AG04450 (cell line): ENCODE results near the gene EFTUD2. TPM values are rescaled to one million over a fixed set of nuclear protein-coding genes. Genes with fewer than 3 reads are reported as not detected.
"Not testable (repeated sequence)": the region's sequence is repeated elsewhere in the genome, so short reads cannot be mapped to it uniquely, and the experiment has no call there.

Source experiments
- CTCF ChIA-PET: fragments of 300-600, 350-600 bp; formaldehyde crosslinking; extraction: SDS; loops from one replicate; lab custom pipeline; 2022; ENCODE audit warnings: antibody characterized with exemption, inconsistent platforms; lab: Charles Lee
- POLR2A ChIA-PET: fragments of 350-600 bp; formaldehyde crosslinking; extraction: SDS; loops from one replicate; lab custom pipeline; 2021; ENCODE audit warnings: antibody characterized with exemption, inconsistent platforms; lab: Yijun Ruan, JAX
- DNase-seq: peaks from one replicate; pipeline ENCODE4 v3.0.0-alpha.2; 2011; ENCODE audit warnings: low read depth, low spot score
- H3K27ac ChIP-seq: one replicate; pipeline ENCODE4 v1.5.1; 2012; ENCODE audit warnings: low read depth, low read length, control low read depth
- H3K27me3 ChIP-seq: one replicate; pipeline ENCODE4 v1.6.0; 2012; ENCODE audit warnings: low read length; ENCODE audit not compliant: control insufficient read depth, insufficient read depth
- H3K4me3 ChIP-seq: 2 replicates; pipeline ENCODE4 v1.5.1; 2011; ENCODE audit warnings: mild to moderate bottlenecking, low read depth, low read length, control low read depth
- H3K9me3 ChIP-seq: 2 replicates; pipeline ENCODE4 v1.5.1; 2012; ENCODE audit warnings: low read length; ENCODE audit not compliant: control insufficient read depth, insufficient read depth
- CTCF ChIP-seq: IDR thresholded peaks from 2 replicates; pipeline ENCODE4 v1.5.1; 2011; ENCODE audit warnings: low read depth, low read length, control low read depth, inconsistent platforms
- polyA plus RNA-seq: library from polyadenylated mRNA; depleted of rRNA; stranded (reverse); fragments of >200 nt; gene quantifications from 2 replicates; pipeline ENCODE4 v1.2.3, GENCODE V29; 2011

The EFTUD2 gene
- polyA plus RNA-seq, 1 experiment, result 147 TPM

- Histone ChIP-seq H3K4me3 (no peak overlapping the region), H3K27ac (no peak overlapping the region), H3K27me3 (no peaks in the 10 kb centered on the region), H3K9me3 (no peaks in the 10 kb centered on the region)
- ChIA-PET CTCF (interaction anchor here (0.6 to 1.2 kb wide), 2 partner anchors 19 to 33 kb away, joined by 3 to 4 read pairs; no protein-coding TSS in a partner anchor), POLR2A (interaction anchor here (0.9 kb wide), 1 partner anchor 8 kb away, joined by 3 read pairs; no protein-coding TSS in a partner anchor)
- no peak for DNase-seq
- TF ChIP-seq CTCF, result no peak
Measured at GRCh38 chr17:44812263-44812662, 87.0 kb downstream of the EFTUD2 start.

GRCh38 chr17:44808656-44809388 lies 90.4 kb downstream of the EFTUD2 start:
- H3K9me3 ChIP-seq, H3K4me3 ChIP-seq, H3K27me3 ChIP-seq, DNase-seq, H3K27ac ChIP-seq, POLR2A ChIA-PET: not testable (repeated sequence)
- CTCF ChIA-PET, result interaction anchor here (1.0 kb wide), 1 partner anchor 327 kb away, joined by 4 read pairs; the partner anchor contains the start of gene ACBD4

DNA sequence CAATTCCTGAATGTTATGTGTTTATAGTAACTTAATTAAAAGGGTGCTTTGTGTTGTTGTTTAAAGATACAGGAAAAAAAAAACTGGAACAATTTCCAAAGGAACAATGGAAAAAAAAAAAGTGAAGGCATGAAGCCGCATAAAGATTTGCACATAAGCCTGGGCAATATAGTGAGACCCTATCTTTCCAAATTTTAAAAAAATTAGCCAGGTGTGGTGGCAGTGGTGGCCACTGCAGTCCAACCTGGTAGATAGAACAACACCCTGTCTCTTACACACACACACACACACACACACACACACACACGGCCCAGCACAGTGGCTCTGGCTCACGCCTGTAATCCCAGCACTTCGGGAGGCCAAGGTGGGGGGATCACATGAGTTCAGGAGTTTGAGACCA lies 91.1 kb downstream of the EFTUD2 start:
- TF ChIP-seq CTCF, result no peak
- Histone ChIP-seq H3K4me3 (no peak overlapping the region), H3K9me3 (peaks cover 3% of the 10 kb centered on the region; the same call in 1 of the 2 replicates), H3K27me3 (no peaks in the 10 kb centered on the region), H3K27ac (no peak overlapping the region)
- ChIA-PET POLR2A (no interaction called here), CTCF (interaction anchor here (1.2 kb wide), 1 partner anchor 71 kb away, joined by 4 read pairs; no protein-coding TSS in a partner anchor)
- DNase-seq, result no peak

DNA sequence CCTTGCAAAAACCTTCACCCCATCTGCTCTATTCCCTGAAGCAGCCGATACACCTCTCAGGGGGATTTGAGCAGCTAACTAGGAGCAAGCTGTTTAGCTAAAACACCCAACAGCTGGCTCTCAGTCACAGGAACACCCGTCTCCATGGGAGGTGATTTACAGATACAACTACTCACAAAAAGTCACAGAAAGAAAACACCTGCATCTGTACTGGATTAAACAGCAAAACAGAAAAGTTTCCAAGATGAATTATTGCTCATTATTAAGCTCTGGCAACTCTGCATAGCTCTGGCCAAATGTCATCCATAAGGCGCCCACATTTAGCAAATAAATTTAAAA lies 91.5 kb downstream of the EFTUD2 start:
- no peaks in the 10 kb centered on the region for H3K27me3 ChIP-seq
- H3K27ac ChIP-seq, result peak overlapping the region; percentile 11
- no peak for DNase-seq
- CTCF ChIA-PET, result interaction anchor here (1.2 kb wide), 1 partner anchor 71 kb away, joined by 4 read pairs; no protein-coding TSS in a partner anchor
- no peak overlapping the region for H3K4me3 ChIP-seq
- POLR2A ChIA-PET, result no interaction called here
- H3K9me3 ChIP-seq, result peaks cover 3% of the 10 kb centered on the region; the same call in 1 of the 2 replicates
- no peak for TF ChIP-seq CTCF

GRCh38 chr17:44807093-44807816 lies 92.0 kb downstream of the EFTUD2 start:
- Histone ChIP-seq H3K27ac (no peak overlapping the region), H3K9me3 (peaks cover 3% of the 10 kb centered on the region; the same call in 1 of the 2 replicates), H3K27me3 (no peaks in the 10 kb centered on the region), H3K4me3 (no peak overlapping the region)
- ChIA-PET POLR2A (no interaction called here), CTCF (interaction anchor here (0.6 to 1.2 kb wide), 2 partner anchors 34 to 71 kb away, joined by 3 to 4 read pairs; no protein-coding TSS in a partner anchor)
- no peak for TF ChIP-seq CTCF
- no peak for DNase-seq
